Colonic mucosa (tissue), 4 donors: ENCODE results near the gene TCF7L2. TPM values are rescaled to one million over a fixed set of nuclear protein-coding genes. Genes with fewer than 3 reads are reported as not detected.

ENCODE experiments used
- DNase-seq: peaks from one replicate; pipeline ENCODE4 v3.0.0-alpha.2; 2020
- H3K27ac ChIP-seq: fragments of 200-600 bp; one replicate; pipeline ENCODE4 v1.8.0; 2021
- H3K27me3 ChIP-seq: fragments of 200-600 bp; one replicate; pipeline ENCODE4 v1.8.0; 2021
- H3K36me3 ChIP-seq: fragments of 200-600 bp; one replicate; pipeline ENCODE4 v1.8.0; 2021
- H3K4me1 ChIP-seq: fragments of 200-600 bp; one replicate; pipeline ENCODE4 v1.8.0; 2021; ENCODE audit warnings: mild to moderate bottlenecking
- H3K4me3 ChIP-seq: fragments of 200-600 bp; one replicate; pipeline ENCODE4 v1.8.0; 2021
- H3K9ac ChIP-seq, 2 donors: one replicate each; pipeline ENCODE4 v1.7.0; 2013; ENCODE audit warnings: control low read depth in 2 of 2, low read depth in 2 of 2, low read length in 2 of 2
- H3K9me3 ChIP-seq: fragments of 200-600 bp; one replicate; pipeline ENCODE4 v1.8.0; 2021
- intact Hi-C: fragments of 100-400 bp; cut with DNase I; formaldehyde crosslinking; loops from one replicate; pipeline ENCODE4 v1.14.1; 2022
- total RNA-seq, 2 donors: library from RNA; stranded (reverse); fragmentation: NEBNext Ultra II Directional in 1 of 2; extraction: Animal tissue kit (Norgen Biotek cat#: 25700) in 1 of 2; gene quantifications; one replicate each; pipeline ENCODE4 v1.2.1, GENCODE V29; 2021
- TF ChIP-seq, protein P1 (sequence below): fragments of 200-600 bp; IDR thresholded peaks from one replicate; pipeline ENCODE4 v1.8.0; 2022; ENCODE audit warnings: antibody characterized with exemption, mild to moderate bottlenecking
- donor health status: healthy.
- donor health status: DM: no; HTN: no; CAD: no.
- donor health status: DM: no; HTN: no; CAD: no.

The TCF7L2 gene
- total RNA-seq, 2 donors from 2014 or later = 65.1 to 98.9 TPM

DNA sequence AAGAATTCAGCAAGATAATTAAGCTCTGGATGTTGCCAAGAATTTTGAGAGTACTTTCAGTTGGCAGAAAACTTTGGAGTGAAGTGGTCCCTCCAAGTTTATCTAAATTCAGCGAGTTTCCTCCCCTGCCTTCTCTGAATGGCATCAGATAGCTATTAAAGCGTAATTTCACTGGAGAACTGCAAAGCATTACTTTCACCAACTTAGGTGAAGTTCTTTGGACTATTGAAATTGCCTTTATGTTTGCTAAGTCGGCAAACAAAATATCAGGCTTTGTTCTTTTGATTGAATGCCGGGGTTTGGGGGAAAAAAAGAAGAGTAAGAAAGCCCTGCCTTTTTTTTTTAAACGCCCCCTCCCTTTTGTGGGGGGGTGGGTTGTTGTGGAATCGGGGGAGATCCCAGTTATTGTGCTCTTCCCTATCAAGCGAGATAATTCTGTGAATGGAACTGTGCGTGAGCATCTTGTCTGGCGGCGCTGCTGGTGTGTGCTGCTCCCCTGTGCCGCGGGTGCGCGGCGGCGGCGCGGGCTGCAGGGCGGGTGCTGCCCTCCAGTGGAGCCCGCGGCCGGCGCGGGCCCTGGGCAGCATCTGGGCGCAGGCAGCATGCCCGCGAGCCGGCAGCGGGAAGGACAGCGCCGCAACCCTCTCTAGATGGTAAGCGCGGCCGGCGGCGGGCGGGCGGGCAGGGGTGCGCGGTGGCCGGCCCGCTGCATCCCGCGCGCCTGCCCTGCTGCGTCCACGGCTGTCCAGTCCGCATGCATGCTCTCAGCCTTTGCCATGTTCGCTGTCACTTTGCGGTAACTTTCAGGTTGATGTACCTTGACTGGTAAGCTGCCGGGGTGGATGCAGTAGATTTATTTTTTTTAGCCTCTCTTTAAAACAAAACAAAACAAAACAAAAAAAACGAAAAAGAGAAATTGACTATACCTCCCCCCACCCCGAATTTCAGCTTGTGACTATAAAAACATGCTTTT is 176.5 kb downstream of the TCF7L2 start:
- Histone ChIP-seq H3K27me3 (no peaks in the 10 kb centered on the region), H3K27ac (no peak overlapping the region), H3K4me3 (no peak overlapping the region), H3K4me1 (no peaks in the 10 kb centered on the region), H3K9ac (no peak overlapping the region), H3K9me3 (no peaks in the 10 kb centered on the region), H3K36me3 (no peaks in the 10 kb centered on the region)
- TF ChIP-seq, protein P1, sequence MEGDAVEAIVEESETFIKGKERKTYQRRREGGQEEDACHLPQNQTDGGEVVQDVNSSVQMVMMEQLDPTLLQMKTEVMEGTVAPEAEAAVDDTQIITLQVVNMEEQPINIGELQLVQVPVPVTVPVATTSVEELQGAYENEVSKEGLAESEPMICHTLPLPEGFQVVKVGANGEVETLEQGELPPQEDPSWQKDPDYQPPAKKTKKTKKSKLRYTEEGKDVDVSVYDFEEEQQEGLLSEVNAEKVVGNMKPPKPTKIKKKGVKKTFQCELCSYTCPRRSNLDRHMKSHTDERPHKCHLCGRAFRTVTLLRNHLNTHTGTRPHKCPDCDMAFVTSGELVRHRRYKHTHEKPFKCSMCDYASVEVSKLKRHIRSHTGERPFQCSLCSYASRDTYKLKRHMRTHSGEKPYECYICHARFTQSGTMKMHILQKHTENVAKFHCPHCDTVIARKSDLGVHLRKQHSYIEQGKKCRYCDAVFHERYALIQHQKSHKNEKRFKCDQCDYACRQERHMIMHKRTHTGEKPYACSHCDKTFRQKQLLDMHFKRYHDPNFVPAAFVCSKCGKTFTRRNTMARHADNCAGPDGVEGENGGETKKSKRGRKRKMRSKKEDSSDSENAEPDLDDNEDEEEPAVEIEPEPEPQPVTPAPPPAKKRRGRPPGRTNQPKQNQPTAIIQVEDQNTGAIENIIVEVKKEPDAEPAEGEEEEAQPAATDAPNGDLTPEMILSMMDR = peak; percentile 53
- intact Hi-C loops = loop anchor here (10.0 kb wide), 2 partner anchors 402 to 562 kb away; no protein-coding TSS in a partner anchor
- DNase-seq = peak; percentile 65

DNA sequence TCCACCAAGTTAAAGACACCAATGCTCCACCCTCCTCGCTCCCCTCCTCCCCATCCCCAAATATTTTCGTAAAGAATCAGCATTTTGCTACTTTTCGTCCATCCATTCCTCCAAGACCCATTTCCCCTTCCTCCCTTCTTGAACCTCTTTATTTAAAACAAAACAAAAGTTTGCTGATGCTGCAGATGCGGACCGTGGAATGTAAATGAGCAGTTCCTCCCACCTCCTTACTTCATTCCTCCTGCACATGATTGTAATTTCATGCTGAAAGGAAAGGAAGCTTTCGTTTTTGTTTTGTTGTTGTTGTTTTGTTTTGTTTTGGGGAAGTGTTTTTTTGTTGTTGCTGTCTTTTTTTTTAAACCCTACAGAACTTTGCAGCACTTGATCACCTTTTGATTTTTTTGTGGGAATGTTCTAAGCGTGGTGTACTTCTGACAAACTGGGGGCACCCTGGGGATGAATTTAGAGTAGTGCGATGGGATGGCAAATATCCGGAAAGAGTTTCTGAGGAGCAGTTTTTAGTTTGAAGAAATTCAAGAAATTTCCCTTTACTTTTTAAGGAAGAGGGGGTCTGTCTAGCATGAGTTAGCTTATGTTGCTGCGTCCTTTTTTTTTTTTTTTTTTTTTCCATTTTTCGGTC is 177.3 kb downstream of the TCF7L2 start:
- H3K9me3 ChIP-seq = no peaks in the 10 kb centered on the region
- no peak overlapping the region for H3K4me3 ChIP-seq
- DNase-seq = no peak
- TF ChIP-seq, protein P1 = no peak
- no peak overlapping the region for H3K27ac ChIP-seq
- H3K27me3 ChIP-seq = no peaks in the 10 kb centered on the region
- no peaks in the 10 kb centered on the region for H3K36me3 ChIP-seq
- H3K4me1 ChIP-seq = no peaks in the 10 kb centered on the region
- H3K9ac ChIP-seq = no peak overlapping the region
- intact Hi-C loops = loop anchor here (10.0 kb wide), 2 partner anchors 403 to 563 kb away; no protein-coding TSS in a partner anchor

DNA sequence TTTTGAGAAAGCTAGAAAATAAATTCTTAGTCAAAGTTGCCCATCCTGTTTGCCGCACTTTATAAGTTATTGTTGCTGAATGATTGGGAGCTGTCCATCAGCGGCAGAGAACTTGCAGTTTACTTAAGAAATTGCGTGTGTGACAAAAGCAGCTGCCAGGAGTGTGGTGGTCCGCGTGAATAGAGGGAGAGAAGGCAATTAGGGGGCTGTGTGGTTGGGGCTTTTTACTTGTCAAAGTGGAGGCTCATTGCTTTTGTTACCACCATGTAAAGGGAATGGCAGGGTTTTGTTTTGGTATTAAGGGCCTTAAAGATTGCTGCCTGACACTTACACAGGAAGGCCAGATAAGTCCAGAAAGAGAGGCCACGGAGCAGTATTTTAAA is 177.8 kb downstream of the TCF7L2 start:
- TF ChIP-seq, protein P1 = no peak
- no peak for DNase-seq
- Histone ChIP-seq H3K4me3 (no peak overlapping the region), H3K4me1 (no peaks in the 10 kb centered on the region), H3K27ac (no peak overlapping the region), H3K9ac (no peak overlapping the region), H3K27me3 (no peaks in the 10 kb centered on the region), H3K36me3 (no peaks in the 10 kb centered on the region), H3K9me3 (no peaks in the 10 kb centered on the region)
- intact Hi-C loops = loop anchor here (10.0 kb wide), 2 partner anchors 403 to 563 kb away; no protein-coding TSS in a partner anchor

DNA sequence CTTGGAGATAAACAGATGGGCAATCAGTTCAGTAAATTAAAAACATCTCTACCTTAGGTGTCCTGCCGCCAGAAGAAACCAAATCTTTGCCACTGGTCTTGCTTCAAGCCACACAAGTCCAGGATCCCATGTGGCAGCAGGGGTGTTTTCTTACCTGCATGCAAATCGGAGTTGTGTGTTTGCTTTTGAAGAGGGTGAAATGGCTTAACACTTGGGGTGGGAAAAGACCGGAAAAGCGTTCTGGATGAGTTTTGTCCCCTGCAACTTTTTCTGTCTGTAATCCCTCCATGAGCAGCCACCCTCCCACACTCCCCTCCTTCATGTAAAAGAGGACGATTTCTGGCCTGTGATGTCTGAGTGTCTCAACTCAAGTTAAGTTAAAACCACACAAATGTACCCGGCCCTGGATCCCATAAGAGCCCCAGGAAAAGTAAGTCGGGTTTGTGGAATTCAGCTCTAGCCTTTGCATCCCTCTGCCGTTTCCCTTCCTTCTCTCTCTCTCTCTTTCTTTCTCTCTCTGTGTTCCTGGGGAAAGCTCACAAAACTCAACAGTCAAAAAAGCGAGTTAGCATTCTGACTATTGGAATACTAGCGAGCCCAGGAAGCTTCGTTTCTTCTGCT is 178.5 kb downstream of the TCF7L2 start:
- TF ChIP-seq, protein P1 = no peak
- H3K27me3 ChIP-seq = no peaks in the 10 kb centered on the region
- no peak overlapping the region for H3K27ac ChIP-seq
- no peaks in the 10 kb centered on the region for H3K36me3 ChIP-seq
- H3K4me3 ChIP-seq = no peak overlapping the region
- H3K4me1 ChIP-seq = no peaks in the 10 kb centered on the region
- H3K9ac ChIP-seq = no peak overlapping the region
- intact Hi-C loops = loop anchor here (10.0 kb wide), 2 partner anchors 404 to 564 kb away; no protein-coding TSS in a partner anchor
- DNase-seq = no peak
- H3K9me3 ChIP-seq = no peaks in the 10 kb centered on the region

DNA sequence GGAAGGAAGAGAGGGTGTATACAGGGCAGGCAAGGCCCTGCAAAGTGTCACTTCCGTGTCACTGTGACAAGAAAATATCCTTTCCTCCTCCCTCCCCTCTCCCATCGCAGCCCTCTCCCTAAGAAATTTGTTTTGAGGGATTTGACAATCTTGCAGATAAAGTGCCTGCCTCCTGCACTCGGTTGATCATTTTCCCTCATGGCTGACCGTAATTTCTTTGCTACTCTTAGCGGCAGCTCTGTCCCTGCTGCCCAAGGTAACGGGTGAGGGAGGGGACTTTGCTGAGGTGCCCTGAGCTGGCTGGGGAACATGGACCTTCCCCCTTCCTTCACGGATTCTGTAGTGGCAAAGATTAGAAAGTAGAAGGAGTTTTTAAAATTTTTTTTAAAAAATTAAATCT is 179.1 kb downstream of the TCF7L2 start:
- Histone ChIP-seq H3K4me1 (no peaks in the 10 kb centered on the region), H3K9ac (no peak overlapping the region), H3K36me3 (no peaks in the 10 kb centered on the region), H3K4me3 (no peak overlapping the region), H3K9me3 (no peaks in the 10 kb centered on the region), H3K27me3 (no peaks in the 10 kb centered on the region), H3K27ac (no peak overlapping the region)
- DNase-seq = no peak
- intact Hi-C loops = loop anchor here (10.0 kb wide), 2 partner anchors 404 to 564 kb away; no protein-coding TSS in a partner anchor
- TF ChIP-seq, protein P1 = no peak
